GM19035 (cell line): ENCODE measurements around the gene PDPN.
"Not testable (repeated sequence)": the region's sequence is repeated elsewhere in the genome, so short reads cannot be mapped to it uniquely, and the experiment has no call there.

Experiments used
- ATAC-seq: cut with Tn5 transposase; IDR thresholded peaks from one replicate; pipeline ENCODE4 v1.9.1; 2021; ENCODE audit not compliant: unreplicated experiment

PDPN gene, protein sequence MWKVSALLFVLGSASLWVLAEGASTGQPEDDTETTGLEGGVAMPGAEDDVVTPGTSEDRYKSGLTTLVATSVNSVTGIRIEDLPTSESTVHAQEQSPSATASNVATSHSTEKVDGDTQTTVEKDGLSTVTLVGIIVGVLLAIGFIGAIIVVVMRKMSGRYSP

DNA sequence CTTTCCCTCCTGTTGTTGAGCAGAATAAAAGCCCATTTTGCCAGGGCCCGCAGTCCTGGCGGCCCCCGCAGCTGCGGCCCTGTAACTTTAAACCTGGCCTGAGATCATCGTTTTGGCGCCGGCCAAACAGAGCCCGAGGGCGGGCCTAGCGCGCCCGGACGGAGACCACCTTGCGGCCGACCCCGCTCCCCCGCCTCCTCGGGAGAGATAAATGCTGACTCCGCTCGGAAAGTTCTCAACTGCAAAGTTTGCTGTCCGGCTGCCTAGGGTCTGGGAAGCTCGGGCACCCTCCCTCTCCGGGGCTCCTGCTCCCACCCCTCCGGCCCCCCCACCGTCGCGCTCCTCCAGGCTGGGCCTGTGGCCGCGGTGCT, at the start of gene PDPN:
PDPN (plus strand) TSS at position 238 of the 371 bp plus-strand sequence. CDS start 202 bp downstream, outside the sequence.
- no peak for ATAC-seq

DNA sequence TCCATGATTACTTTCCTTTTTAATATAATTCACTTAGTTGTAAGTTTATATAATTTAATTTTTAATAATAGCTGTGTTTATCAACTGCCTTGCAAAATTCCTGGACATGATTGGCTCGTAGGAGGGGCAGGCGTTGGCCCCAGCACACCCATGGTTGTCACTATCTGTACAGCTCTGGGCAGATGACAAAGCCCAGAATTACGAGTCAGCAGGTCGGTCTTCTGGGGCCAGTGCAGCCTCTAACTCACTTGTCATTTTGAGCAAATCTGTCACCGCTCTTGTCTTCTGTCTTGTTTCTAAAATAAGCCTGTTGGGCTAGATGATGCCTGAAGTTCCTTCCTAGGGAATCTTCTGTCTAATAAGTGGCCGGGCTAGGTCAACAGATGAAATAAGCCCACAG, 48.4 kb upstream of the PDPN start:
- no peak for ATAC-seq

DNA sequence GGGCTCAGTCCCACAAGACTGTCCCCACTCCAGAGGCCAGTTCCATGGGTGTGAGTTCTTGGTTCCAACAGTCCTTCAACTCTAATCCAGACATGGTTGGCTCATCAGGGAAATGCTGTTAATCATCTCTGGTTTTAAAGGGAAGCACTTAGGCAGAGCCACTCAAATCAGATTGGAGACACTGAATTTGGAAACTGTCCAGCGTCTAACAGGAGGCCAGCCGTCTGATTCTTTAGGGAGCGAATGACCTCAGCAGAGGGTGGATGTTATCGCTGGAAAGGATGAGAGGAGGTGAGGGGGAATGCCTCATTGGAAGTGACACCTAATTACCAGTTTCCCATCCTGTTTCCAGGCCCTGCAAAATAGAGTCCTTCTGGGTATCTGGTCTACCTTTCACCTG, 47.1 kb upstream of the PDPN start:
- ATAC-seq = no peak

DNA sequence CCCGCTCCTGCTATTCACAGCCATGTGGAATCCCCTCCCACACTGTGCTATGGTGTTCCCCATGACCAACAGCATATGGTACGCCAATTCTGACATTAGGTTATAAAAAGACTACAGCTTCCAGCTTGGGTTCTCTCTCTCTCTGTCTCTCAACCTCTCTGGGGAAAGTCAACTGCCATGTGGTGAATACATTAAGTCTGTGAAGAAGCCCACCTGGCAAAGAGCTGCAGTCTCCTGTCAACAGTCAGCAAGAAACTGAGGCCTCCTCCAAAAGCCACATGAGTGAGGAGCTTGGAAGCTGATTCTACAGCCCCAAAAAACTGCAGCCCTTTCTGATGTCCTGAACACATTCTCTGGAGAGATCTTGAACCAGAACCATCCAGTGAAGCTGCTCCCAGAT, 44.8 kb upstream of the PDPN start:
- ATAC-seq = no peak

DNA sequence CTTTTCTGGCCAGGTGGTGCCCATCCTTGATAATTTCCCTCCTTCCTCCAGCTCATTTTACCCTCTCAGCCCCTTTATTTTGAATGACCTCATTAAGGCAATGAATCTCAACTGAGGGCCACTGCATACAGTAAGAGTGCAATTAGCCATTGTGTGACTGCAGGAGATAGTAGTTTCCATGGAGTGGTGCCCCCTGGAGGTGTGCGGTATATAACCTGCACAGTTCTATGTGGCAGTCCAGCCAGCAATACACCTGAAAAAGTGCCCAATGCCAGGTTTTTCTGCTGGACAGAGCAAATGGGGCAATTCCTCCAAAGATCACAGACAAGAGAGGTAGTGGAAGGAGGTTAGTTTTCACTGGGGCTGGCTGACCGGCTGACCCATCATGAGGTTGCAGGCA, 43.9 kb upstream of the PDPN start:
- ATAC-seq = no peak

DNA sequence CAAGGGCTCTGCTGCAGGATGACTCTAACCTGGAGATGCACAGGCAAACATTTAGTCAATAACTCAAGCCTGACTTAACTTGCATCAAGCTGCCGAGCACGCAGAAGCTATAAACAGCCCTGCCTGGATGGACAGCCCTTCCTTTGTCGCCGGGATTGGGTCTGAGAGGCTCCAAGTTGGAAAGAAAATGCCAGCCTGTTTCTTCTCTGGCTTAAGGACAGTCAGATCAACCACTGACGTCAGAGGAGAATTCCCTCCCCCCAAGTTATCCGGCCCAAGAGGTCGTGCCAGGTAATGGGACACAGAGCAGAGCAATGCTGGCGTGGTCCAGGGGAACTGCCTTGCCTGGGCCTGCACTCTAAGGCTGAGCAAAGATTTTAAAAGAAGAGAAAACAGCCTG, 42.8 kb upstream of the PDPN start:
- no peak for ATAC-seq

DNA sequence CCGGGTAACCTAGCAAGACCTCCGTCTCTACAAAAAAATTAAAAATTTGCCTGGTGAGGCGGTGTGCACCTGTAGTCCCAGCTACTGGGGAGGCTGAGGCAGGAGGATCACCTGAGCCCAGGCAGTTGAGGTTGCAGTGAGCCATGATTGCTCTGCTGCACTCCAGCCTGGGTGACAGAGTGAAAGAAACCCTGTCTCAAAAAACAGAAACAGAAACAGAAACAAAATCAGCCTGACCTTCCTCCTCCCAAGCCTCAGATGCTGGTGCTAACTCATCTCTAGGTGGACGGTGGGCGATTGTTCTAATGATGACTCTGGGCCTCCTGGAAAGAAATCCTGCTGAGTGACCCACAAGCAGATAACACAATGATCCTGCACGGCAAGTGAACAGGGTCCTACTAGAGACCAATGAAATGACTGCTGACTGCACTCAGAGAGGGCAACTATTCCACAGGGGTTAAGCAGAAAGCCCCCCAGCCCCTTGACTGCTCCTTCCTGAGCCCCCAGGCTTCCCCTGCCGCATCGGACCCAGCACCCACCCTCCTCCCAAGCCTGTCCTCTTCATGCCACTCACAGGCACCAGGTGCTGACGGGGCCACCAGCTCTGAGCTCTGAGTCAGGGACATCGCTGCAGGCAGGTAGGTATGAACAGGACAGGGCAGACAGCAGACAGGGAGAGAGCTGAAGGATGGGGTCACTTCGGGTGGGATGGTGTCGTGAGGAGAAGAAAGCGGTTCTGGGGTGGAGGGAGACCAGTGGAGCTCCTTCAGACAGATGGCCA, 42.0 kb upstream of the PDPN start:
- ATAC-seq = no peak

DNA sequence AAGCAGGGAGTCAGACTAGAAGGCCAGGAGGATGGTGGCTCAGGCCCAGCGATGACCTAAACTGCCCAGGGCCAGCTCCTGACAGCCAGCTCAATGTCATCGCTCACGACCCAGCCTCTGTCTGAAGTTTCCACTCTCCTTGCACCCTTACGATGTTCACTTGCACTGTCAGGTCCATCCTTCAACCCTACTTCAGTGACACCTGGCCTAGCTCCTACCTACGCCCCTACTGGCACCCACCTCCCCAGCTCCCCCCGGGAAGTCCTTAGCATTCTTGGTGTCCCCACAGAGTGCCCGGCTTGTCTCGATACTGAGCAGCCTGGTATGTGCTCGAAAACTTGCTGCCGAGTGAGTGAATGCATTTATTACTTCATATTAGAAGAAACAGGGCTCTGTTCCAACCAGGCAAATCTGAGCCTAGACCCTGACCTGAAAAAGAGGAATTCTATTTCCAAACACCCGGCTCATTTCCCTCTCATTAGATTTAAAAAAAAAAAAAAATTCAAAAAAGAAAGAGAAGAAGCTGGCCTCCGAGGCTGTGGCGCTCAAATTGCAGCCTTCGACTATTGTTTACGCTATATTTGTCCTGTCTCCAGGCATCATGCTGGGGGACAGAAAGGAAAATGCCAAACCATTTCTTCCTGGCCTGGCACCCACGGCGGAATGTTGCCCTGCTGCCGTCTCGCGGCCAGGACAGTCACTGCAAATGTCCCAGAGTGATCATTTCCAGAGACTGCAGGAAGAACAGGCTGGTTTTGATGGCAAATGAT, 40.0 kb upstream of the PDPN start:
- no peak for ATAC-seq

DNA sequence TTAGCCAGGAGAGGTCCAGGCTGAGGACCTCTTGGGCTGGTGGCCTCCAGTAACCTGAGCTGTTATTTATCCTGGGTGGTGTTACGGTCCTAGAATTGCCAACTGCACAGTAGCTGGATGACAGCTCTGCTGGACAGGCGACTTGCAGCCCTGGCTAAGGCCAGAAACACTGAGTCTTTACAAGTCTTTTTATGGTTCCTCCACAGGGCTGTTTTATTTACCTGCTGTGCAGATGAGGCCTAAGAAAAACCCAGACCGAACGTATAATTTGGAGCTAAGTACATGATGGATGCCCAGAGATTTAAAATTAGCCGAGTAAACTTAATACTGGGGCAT, 39.4 kb upstream of the PDPN start:
- ATAC-seq = no peak

DNA sequence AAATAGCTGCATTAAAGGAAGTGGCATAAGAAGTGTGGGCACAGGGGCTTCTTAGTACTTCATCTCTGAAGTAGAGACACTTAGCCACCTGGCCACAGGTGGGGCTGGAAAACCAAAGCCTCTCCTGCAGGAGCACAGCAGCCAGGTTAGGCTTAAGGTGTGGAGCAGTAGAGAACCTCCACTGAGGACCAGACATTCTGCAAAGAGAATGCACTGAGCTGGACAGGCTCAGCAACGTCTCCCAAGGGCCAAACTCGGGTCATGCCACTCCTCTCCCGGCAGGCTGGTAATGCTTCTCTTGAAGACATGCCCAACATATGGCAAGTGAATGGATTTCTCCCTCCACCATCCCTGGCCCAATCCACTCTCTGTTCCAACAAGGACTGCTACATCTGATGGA, 36.8 kb upstream of the PDPN start:
- ATAC-seq = no peak

DNA sequence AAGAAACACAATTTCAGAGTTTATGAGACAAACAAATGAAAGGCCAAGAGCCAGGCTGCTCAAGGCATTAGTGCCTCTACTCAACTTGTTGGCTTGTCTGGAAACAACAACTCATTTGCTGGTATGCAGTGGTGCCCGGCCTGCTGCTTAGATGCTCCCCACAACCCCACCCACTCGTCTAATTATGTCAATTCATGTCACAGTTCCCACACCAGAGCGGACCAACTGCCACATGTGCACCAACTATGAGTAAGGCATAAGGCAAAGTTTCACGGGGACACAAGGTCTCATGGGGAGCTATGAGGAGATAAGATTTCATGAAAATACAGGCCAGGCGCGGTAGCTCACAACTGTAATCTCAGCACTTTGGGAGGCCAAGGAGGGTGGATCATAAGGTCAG, 35.4 kb upstream of the PDPN start:
- ATAC-seq = no peak

DNA sequence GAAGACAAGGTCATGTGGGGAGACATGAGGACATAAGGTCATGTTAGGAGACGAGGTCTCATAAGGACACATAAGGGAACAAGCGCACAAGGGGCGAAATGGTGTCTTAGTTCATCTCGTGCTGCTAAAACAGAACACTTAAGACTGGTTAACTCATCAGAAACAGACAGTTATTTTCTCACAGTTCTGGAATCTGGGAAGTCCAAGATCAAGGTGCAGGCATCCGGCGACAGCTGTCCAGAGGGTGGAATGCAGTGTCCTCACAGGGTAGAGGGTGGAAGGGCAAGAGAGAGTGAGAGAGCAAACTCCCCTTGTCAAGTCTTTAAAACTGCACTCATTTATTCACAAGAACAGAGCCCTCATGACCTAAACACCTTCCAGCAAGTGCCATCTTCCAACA, 34.6 kb upstream of the PDPN start:
- ATAC-seq = no peak

DNA sequence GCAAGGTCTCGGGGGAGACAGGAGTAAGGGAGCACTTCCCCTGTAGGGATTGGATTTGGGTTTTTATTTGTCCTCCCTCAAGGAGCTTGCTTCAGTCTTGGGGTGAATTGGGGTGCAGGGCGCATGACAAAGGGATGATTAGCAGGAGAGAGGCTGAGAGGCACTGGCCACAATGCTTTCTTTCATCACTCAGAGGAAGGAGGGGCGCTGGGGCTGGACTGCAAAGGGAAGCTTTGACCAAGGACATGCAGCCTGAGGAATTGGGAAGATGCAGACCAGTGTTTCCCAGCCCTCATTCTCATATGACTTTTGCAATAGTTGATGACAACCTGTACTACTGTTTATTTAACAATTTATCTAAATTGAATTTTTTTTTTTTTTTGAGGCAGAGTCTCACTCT, 34.1 kb upstream of the PDPN start:
- no peak for ATAC-seq

DNA sequence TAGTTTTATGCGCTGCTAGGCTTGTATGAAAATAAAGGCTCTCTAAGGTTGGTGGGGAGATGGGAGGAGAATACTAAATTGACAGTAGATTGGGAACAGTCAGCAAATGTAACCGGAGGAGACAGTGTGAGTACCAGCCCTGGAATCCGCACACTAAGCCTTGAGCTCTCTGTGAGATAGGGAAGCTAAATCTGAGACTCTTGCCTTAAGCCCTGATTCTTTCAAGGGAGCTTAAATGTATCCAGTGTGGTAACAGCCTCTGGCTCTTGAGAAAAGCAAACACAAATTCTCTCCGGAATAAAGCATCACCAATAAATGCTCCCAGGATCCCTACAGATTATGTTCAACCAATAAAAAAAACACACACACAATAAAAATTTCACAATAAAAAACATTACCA, 33.0 kb upstream of the PDPN start:
- ATAC-seq = no peak

DNA sequence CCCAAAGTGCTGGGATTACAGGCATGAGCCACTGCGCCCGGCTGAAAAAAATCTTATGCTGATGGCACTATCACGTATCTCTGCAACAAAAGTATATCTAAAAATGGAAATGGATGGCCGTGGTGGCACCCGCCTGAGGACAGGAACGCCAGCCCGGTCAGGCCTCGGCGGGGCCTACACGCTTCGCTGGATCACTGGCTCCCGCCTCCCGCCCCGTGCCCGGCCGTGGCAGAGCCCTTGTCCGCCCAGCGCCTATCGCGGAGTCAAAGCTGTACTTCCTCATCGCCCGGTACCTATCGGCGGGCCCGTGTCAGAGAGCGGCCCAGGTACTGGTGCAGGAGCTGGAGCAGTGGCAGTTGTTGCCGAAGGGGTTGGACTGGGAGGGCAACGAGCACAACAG, 28.8 kb upstream of the PDPN start:
- no peak for ATAC-seq

DNA sequence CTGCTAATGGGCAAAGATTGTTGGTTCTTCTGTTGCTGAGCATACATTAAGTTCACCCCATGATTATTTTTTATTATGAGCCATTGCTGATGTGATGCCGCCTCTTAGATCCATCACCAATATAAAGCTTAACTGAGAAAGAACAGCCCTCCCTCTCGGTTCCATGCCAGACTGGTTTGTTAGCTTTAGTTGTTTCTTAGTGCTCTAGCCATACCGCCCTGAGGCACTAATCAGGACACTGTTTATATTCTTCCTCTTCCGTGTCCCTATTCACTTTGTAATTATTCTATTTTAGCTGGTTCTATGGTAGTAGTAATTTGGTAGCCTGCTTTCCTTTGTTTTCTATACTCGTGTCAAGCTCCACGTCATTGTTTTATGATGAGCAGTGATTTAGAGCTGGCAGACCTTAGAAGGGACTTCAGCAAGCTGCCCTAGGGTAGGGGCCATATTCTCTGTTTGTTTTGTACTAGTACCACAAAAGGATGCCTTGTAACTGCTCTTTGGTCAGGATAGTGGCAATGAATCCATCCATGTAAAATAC, 27.3 kb upstream of the PDPN start:
- ATAC-seq = no peak

DNA sequence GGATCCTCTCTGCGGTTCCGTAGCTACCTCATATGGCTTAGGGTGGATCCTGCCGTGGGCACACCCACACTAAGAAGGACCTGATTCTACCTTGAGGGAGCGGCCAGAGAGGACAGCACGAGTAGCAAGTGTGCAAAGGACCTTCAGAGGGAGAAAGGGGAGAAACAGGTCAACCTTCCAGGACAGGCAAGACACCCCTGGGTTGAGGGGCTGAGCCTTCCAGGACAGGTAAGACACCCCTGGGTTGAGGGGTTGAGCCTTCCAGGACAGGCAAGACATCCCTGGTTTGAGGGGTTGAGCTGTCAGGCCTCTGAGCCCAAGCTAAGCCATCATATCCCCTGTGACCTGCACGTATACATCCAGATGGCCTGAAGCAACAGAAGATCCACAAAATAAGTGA, 23.1 kb upstream of the PDPN start:
- ATAC-seq = no peak

DNA sequence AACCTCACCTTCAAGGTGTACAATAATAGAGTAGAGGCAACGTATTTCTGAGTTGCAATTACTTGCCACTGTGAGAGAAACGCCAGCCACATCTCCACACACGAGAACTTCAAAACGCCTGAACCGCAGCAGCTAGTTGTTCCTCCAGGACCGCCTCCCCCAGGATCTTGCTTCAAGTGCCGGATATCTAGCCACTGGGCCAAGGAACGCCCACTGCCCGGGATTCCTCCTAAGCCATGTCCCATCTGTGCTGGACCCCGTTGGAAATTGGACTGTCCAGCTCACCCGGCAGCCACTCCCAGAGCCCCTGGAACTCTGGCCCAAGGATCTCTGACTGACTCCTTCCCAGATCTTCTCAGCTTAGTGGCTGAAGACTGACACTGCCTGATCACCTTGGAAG, 20.7 kb upstream of the PDPN start:
- not testable (repeated sequence) for ATAC-seq

DNA sequence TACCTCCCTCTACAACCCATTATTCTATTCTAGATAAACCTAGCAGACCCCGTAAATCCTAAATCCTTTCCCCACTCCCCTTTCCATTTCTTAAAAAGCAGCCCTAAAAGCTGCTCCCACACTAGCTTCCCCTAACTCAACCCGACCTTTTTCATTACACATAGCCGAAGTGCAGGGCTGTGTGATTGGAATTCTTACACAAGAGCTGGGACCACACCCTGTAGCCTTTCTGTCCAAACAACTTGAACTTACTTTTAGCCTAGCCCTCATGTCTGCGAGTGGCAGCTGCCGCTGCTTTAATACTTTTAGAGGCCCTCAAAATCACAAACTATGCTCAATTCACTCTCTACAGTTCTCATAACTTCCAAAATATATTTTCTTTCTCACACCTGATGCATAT, 19.6 kb upstream of the PDPN start:
- no peak for ATAC-seq

DNA sequence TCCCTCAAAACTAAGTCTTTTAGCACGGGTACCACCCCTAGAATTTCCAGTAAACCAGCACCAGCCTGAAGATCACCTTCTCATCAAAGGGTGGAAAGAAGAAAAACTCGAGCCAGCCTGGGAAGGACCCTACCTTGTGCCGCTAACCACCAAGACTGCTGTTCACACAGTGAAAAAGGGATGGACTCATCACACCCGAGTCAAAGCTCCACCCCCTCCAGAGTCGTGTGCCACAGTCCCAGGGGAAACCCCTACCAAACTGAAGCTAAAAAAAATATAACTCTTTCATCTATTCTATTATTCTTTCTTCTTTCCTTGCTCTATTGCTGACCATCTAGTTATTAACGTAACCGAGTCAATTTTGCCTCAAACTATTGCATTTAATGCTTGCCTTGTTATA, 13.2 kb upstream of the PDPN start:
- ATAC-seq = not testable (repeated sequence)

DNA sequence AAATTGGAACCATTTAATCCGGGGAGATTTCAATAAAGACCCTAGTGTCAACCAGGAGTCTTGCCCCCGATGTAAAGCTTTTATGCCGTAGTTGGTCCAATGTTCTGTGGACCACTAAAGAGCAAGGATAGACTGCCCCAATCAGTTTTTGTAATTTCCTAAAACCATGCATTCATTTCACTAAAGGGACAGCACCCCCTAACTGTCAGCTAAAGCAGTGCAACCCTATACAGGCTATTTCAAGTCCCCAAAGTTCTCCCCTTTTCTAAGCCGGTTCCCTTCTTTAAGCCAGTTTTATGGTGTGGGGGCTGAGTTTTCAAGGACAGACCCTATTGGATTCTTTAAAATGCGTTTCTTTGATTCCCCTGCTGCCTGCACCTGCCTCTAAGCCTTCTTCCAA, 12.7 kb upstream of the PDPN start:
- ATAC-seq = no peak

DNA sequence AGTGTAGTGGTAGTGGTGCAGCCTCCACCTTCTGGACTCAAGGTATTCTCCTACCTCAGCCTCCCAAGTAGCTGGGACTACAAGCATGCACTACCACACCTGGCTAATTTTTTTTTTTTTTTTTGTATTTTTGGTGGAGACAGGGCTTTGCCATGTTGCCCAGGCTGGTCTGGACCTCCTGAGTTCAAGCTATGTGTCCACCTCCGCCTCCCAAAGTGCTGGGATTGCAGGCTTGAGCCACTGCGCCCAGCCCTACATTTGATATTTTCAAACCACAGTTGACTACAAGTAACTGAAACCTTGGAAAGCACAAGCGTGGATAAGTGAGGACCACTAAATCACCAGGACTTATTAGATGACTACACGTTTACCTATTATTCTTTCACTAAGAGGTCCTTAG, 10.0 kb upstream of the PDPN start:
- no peak for ATAC-seq
